ENCODE data around the gene GPANK1. TPM values are rescaled to one million over a fixed set of nuclear protein-coding genes. Genes with fewer than 3 reads are reported as not detected.

GPANK1 gene
- total RNA-seq (10 to 100 TPM; 13.6 to 22.6 (median 15.3) TPM), polyA plus RNA-seq (10 to 100 TPM; 23.5 to 49.7 (median 24.2) TPM)
- long read RNA-seq, donor 1, partial matches to known transcripts: 6 of 9 reads
- long read RNA-seq, donor 1, other reads (novel, unspliced or antisense): 1 of 9 reads
- long read RNA-seq, donor 2, transcript GPANK1-205 (4 exons, 2,793 nt): major isoform, 5 of 33 reads
- long read RNA-seq, donor 2, partial matches to known transcripts: 16 of 33 reads
- long read RNA-seq, donor 2, other reads (novel, unspliced or antisense): 2 of 33 reads

DNA sequence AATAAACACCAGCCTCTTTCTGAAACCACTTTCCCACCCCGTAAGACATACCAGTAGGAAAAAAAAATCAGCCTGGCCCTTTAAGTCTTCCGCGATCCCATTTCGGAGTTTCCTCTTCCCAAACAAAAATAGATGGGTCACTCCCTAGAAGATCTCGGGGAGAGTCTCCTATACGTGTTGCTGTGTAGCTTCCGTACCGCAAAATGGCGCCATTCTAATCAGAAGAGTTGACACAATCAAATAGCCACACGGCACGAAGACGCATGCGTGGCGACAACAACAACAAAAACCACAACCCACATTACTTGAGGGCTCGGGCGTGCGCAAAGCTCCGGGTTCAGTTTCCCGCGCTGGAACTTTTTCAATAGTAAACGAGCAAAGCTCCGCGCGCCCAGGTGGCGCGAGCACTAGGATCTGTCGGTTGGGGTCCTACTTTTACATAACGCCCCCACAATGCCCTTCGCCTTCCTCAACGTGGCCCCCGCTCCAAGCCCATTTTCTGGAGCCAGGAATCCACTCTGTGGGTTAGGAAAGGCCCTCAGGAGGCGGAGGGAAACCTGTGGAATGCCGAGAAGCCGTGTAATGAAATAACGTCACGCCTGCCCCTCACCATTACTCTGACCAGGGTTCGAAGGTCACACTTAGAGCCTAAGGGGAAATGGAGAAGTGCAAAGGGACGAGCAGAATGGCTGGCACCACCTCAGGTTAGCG is at the start of gene GPANK1:
GPANK1 (minus strand) TSS at position 208 of the 711 bp plus-strand sequence. CDS start 519 bp downstream, outside the sequence.
- DNase-seq (peak; percentile 89 to 95), ATAC-seq (peak; percentile 69 to 80 (median 74))
- Histone ChIP-seq H3K9me3 (no peaks in the 10 kb centered on the region), H3K27ac (peak within 1 kb of the TSS; percentile 97), H3K36me3 (ENCODE audit: insufficient read depth in 1 of 2, low read depth in 1 of 2) (peaks cover 16 to 59% of the 10 kb centered on the region in 2 donors), H3K27me3 (ENCODE audit: insufficient read depth in 3 of 3, low read length in 2 of 3) (no peaks in the 10 kb centered on the region), H3K4me1 (peaks cover 42% of the 10 kb centered on the region), H3K4me3 (peak within 1 kb of the TSS; percentile 91)
- TF ChIP-seq CTCF (IDR thresholded peaks at IDR 0.05): no peak
- WGBS, 3 donors: 0 to 1% (median 0%) methylated on average over 39 of the region's 39 CpGs
- intact Hi-C loops (cut with DNase I): loop anchor here (5.0 kb wide), 3 partner anchors 72 to 287 kb away; partner anchors contain the start of genes ATP6V1G2 (in 1 of the 2), CLIC1 (in 1 of the 2) and NFKBIL1 (in 1 of the 2)

- no peak overlapping the region for H3K4me3 ChIP-seq
- no peak for TF ChIP-seq CTCF (IDR thresholded peaks at IDR 0.05)
- H3K27ac ChIP-seq: no peak overlapping the region
- no peaks in the 10 kb centered on the region for H3K27me3 ChIP-seq (ENCODE audit: insufficient read depth in 3 of 3, low read length in 2 of 3)
- ATAC-seq: no peak
- intact Hi-C loops (cut with DNase I): no loop called here
- H3K9me3 ChIP-seq: no peaks in the 10 kb centered on the region
- H3K4me1 ChIP-seq: no peaks in the 10 kb centered on the region
- no peak for DNase-seq
- no peaks in the 10 kb centered on the region for H3K36me3 ChIP-seq (ENCODE audit: insufficient read depth in 1 of 2, low read depth in 1 of 2)
- 64 to 73% (median 65%) methylated on average over 5 of the region's 5 CpGs for WGBS, 3 donors
Observed at GRCh38 chr6:31713991-31714684, 49.3 kb upstream of the GPANK1 start.

DNA sequence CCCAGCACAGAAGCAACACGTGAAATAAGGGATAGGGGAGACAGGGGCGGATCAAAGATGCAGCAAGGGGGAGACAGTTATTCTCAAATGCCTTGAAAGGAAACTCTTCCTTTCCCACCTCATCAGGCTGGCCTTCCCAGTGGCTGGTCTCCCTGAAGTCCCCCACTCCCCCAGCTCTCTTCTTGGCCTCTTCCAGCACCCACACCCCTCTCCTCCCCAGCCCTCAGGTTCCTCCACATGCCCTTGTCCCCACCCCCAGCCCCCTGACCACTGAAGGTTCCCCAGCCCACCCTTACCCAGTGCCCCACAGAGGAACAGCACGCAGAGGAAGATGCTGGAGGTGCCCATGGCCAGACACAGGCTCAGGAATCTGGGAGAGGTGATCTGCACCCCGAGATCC is 48.7 kb upstream of the GPANK1 start:
- intact Hi-C loops (cut with DNase I): no loop called here
- no peak overlapping the region for H3K4me3 ChIP-seq
- no peak for ATAC-seq
- no peak for TF ChIP-seq CTCF (IDR thresholded peaks at IDR 0.05)
- H3K4me1 ChIP-seq: no peaks in the 10 kb centered on the region
- H3K36me3 ChIP-seq (ENCODE audit: insufficient read depth in 1 of 2, low read depth in 1 of 2): no peaks in the 10 kb centered on the region
- 76 to 87% (median 81%) methylated on average over 4 of the region's 4 CpGs for WGBS, 3 donors
- H3K27me3 ChIP-seq (ENCODE audit: insufficient read depth in 3 of 3, low read length in 2 of 3): no peaks in the 10 kb centered on the region
- H3K9me3 ChIP-seq: no peaks in the 10 kb centered on the region
- no peak for DNase-seq
- no peak overlapping the region for H3K27ac ChIP-seq

- 85 to 90% (median 86%) methylated on average over 8 of the region's 8 CpGs for WGBS, 3 donors
- no peak for DNase-seq
- no peak for TF ChIP-seq CTCF (IDR thresholded peaks at IDR 0.05)
- H3K9me3 ChIP-seq: no peaks in the 10 kb centered on the region
- intact Hi-C loops (cut with DNase I): no loop called here
- no peak overlapping the region for H3K4me3 ChIP-seq
- no peaks in the 10 kb centered on the region for H3K36me3 ChIP-seq (ENCODE audit: insufficient read depth in 1 of 2, low read depth in 1 of 2)
- H3K27ac ChIP-seq: no peak overlapping the region
- no peaks in the 10 kb centered on the region for H3K27me3 ChIP-seq (ENCODE audit: insufficient read depth in 3 of 3, low read length in 2 of 3)
- H3K4me1 ChIP-seq: no peaks in the 10 kb centered on the region
- no peak for ATAC-seq
Observed at GRCh38 chr6:31712296-31712695, 47.5 kb upstream of the GPANK1 start.
